ENCODE results near the gene C2orf92.

DNA sequence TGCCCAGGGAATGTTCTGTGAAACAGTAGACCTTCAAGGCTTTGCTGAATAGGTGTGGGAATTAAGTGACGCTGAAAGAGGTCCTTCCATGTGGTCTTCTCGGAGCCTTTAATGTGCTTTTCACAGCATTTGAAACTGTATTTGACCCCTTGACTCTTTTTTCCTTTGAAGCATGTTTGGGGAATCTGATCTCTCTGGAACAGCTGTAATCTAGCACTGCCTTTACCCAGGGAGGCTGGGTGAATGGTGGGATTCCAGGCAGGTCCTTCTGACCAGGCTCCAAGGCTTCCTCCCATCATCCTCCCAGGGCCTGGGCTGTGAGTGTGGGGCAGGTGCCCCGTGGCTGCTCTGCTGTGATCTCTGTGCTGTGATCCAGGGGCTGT is 48.1 kb downstream of the C2orf92 start:
- TF ChIP-seq, protein P1, sequence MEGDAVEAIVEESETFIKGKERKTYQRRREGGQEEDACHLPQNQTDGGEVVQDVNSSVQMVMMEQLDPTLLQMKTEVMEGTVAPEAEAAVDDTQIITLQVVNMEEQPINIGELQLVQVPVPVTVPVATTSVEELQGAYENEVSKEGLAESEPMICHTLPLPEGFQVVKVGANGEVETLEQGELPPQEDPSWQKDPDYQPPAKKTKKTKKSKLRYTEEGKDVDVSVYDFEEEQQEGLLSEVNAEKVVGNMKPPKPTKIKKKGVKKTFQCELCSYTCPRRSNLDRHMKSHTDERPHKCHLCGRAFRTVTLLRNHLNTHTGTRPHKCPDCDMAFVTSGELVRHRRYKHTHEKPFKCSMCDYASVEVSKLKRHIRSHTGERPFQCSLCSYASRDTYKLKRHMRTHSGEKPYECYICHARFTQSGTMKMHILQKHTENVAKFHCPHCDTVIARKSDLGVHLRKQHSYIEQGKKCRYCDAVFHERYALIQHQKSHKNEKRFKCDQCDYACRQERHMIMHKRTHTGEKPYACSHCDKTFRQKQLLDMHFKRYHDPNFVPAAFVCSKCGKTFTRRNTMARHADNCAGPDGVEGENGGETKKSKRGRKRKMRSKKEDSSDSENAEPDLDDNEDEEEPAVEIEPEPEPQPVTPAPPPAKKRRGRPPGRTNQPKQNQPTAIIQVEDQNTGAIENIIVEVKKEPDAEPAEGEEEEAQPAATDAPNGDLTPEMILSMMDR (IDR thresholded peaks at IDR 0.05) = no peak
- TF ChIP-seq POLR2A (IDR thresholded peaks at IDR 0.05) = no peak
